Stimulated activated CD8-positive, alpha-beta memory T cell treated with anti-CD3 and anti-CD28 coated beads, Interleukin-15, amount 100 ng/mL, for 4 hours (primary cell): ENCODE results near the gene PSMG4.
A peak's percentile ranks its signal among the peaks of the same experiment; 100 is the strongest.

ENCODE experiments used
- DNase-seq, 2 donors: peaks; one replicate each; pipeline ENCODE4 v3.0.0-alpha.2; 2020; ENCODE audit warnings: low read depth in 2 of 2

Gene PSMG4

GRCh38 chr6:3251462-3252314, 7.1 kb upstream of the PSMG4 start:
- DNase-seq, result peak; percentile 46 to 58

GRCh38 chr6:3252369-3252768, 6.4 kb upstream of the PSMG4 start:
- no peak for DNase-seq

- DNase-seq, result no peak
Observed at GRCh38 chr6:3252861-3253596, 5.7 kb upstream of the PSMG4 start.

- no peak for DNase-seq
Observed at GRCh38 chr6:3253597-3253961, 5.2 kb upstream of the PSMG4 start.

GRCh38 chr6:3258201-3258600, 546 bp upstream of the PSMG4 start:
- DNase-seq, result no peak

GRCh38 chr6:3259491-3259958, 778 bp downstream of the PSMG4 start:
- DNase-seq, result no peak

- no peak for DNase-seq
Observed at GRCh38 chr6:3260296-3260695, 1.5 kb downstream of the PSMG4 start.

GRCh38 chr6:3260772-3261517, 2.2 kb downstream of the PSMG4 start:
- DNase-seq, result no peak

- no peak for DNase-seq
Observed at GRCh38 chr6:3261518-3261820, 2.7 kb downstream of the PSMG4 start.

GRCh38 chr6:3261921-3262320, 3.2 kb downstream of the PSMG4 start:
- DNase-seq, result no peak

- DNase-seq, result no peak
Observed at GRCh38 chr6:3263096-3263495, 4.3 kb downstream of the PSMG4 start.

GRCh38 chr6:3264356-3264755, 5.6 kb downstream of the PSMG4 start:
- DNase-seq, result no peak

GRCh38 chr6:3265671-3266070, 6.9 kb downstream of the PSMG4 start:
- no peak for DNase-seq

- no peak for DNase-seq
Observed at GRCh38 chr6:3266170-3266569, 7.4 kb downstream of the PSMG4 start.

- no peak for DNase-seq
Observed at GRCh38 chr6:3267162-3267561, 8.4 kb downstream of the PSMG4 start.

GRCh38 chr6:3268680-3269079, 9.9 kb downstream of the PSMG4 start:
- no peak for DNase-seq

- DNase-seq, result no peak
Observed at GRCh38 chr6:3269281-3269975, 10.7 kb downstream of the PSMG4 start.

GRCh38 chr6:3270258-3270657, 11.5 kb downstream of the PSMG4 start:
- DNase-seq, result no peak

- DNase-seq, result no peak
Observed at GRCh38 chr6:3271756-3272155, 13.0 kb downstream of the PSMG4 start.

- DNase-seq, result no peak
Observed at GRCh38 chr6:3272911-3273547, 14.3 kb downstream of the PSMG4 start.

- no peak for DNase-seq
Observed at GRCh38 chr6:3273707-3274521, 15.2 kb downstream of the PSMG4 start.
